HEK293 (cell line): ENCODE measurements around the gene NDUFB1.

Experiments used
- BCL11A ChIP-seq: fragments of 450-650 bp; formaldehyde crosslinking; IDR thresholded peaks from 2 replicates; pipeline ENCODE4 v1.5.1; 2016; ENCODE audit warnings: low read depth, missing biosample characterization, missing genetic modification characterization
- BCL11B ChIP-seq: fragments of 450-650 bp; formaldehyde crosslinking; IDR thresholded peaks from 2 replicates; pipeline ENCODE4 v1.5.1; 2016; ENCODE audit warnings: low read depth, missing biosample characterization, missing genetic modification characterization
- GLIS1 ChIP-seq: fragments of 450-650 bp; formaldehyde crosslinking; IDR thresholded peaks from 2 replicates; pipeline ENCODE4 v1.5.1; 2016; ENCODE audit warnings: missing biosample characterization, missing genetic modification characterization
- GLIS2 ChIP-seq: fragments of 450-650 bp; formaldehyde crosslinking; IDR thresholded peaks from 2 replicates; pipeline ENCODE4 v1.5.1; 2016; ENCODE audit warnings: missing biosample characterization, missing genetic modification characterization
- HOXC10 ChIP-seq: sonication (generic); formaldehyde crosslinking; IDR thresholded peaks from 2 replicates; pipeline ENCODE4 v1.8.1; 2023; ENCODE audit warnings: mild to moderate bottlenecking, missing genetic modification reagents
- IKZF3 ChIP-seq: fragments of 450-650 bp; IDR thresholded peaks from 2 replicates; pipeline ENCODE4 v1.5.0; 2018; ENCODE audit warnings: missing biosample characterization, mild to moderate bottlenecking, missing genetic modification characterization, moderate library complexity
- KLF1 ChIP-seq: fragments of 450-650 bp; formaldehyde crosslinking; IDR thresholded peaks from 2 replicates; pipeline ENCODE4 v1.5.1; 2016; ENCODE audit warnings: missing biosample characterization, missing genetic modification characterization
- KLF10 ChIP-seq: fragments of 450-650 bp; IDR thresholded peaks from 2 replicates; pipeline ENCODE4 v1.5.1; 2018; ENCODE audit warnings: missing biosample characterization, mild to moderate bottlenecking, missing genetic modification characterization
- KLF7 ChIP-seq: fragments of 450-650 bp; formaldehyde crosslinking; IDR thresholded peaks from 2 replicates; pipeline ENCODE4 v1.5.1; 2016; ENCODE audit warnings: missing biosample characterization, missing genetic modification characterization, borderline replicate concordance
- OVOL3 ChIP-seq: fragments of 450-650 bp; formaldehyde crosslinking; IDR thresholded peaks from 2 replicates; pipeline ENCODE4 v1.5.1; 2016; ENCODE audit warnings: missing biosample characterization, missing genetic modification characterization
- SP2 ChIP-seq: fragments of 450-650 bp; formaldehyde crosslinking; IDR thresholded peaks from 2 replicates; pipeline ENCODE4 v1.5.1; 2016; ENCODE audit warnings: missing biosample characterization, missing genetic modification characterization
- WT1 ChIP-seq: fragments of 450-650 bp; formaldehyde crosslinking; IDR thresholded peaks from 2 replicates; pipeline ENCODE4 v1.5.1; 2016; ENCODE audit warnings: missing biosample characterization, missing genetic modification characterization
- ZBTB1 ChIP-seq: fragments of 450-650 bp; formaldehyde crosslinking; IDR thresholded peaks from 2 replicates; pipeline ENCODE4 v1.5.1; 2016; ENCODE audit warnings: missing biosample characterization, missing genetic modification characterization
- ZBTB17 ChIP-seq: fragments of 450-650 bp; formaldehyde crosslinking; IDR thresholded peaks from 2 replicates; pipeline ENCODE4 v1.5.1; 2016; ENCODE audit warnings: missing biosample characterization, missing genetic modification characterization
- ZBTB48 ChIP-seq: fragments of 450-650 bp; formaldehyde crosslinking; IDR thresholded peaks from 2 replicates; pipeline ENCODE4 v1.5.1; 2016; ENCODE audit warnings: missing biosample characterization, missing genetic modification characterization
- ZNF132 ChIP-seq: fragments of 450-650 bp; formaldehyde crosslinking; IDR thresholded peaks from 2 replicates; pipeline ENCODE4 v1.5.1; 2017; ENCODE audit warnings: missing biosample characterization, missing genetic modification characterization, borderline replicate concordance
- ZNF133 ChIP-seq: fragments of 450-650 bp; formaldehyde crosslinking; IDR thresholded peaks from 2 replicates; pipeline ENCODE4 v1.5.1; 2016; ENCODE audit warnings: missing biosample characterization, missing genetic modification characterization
- ZNF157 ChIP-seq: fragments of 450-650 bp; formaldehyde crosslinking; IDR thresholded peaks from 2 replicates; pipeline ENCODE4 v1.5.1; 2016; ENCODE audit warnings: missing biosample characterization, missing genetic modification characterization
- ZNF174 ChIP-seq: fragments of 450-650 bp; formaldehyde crosslinking; IDR thresholded peaks from 2 replicates; pipeline ENCODE4 v1.5.0; 2017; ENCODE audit warnings: missing biosample characterization, mild to moderate bottlenecking, missing genetic modification characterization
- ZNF175 ChIP-seq: fragments of 450-650 bp; formaldehyde crosslinking; IDR thresholded peaks from 2 replicates; pipeline ENCODE4 v1.5.1; 2016; ENCODE audit warnings: missing biosample characterization, missing genetic modification characterization
- ZNF239 ChIP-seq: fragments of 450-650 bp; formaldehyde crosslinking; IDR thresholded peaks from 2 replicates; pipeline ENCODE4 v1.5.1; 2016; ENCODE audit warnings: missing biosample characterization, missing genetic modification characterization
- ZNF24 ChIP-seq: fragments of 450-650 bp; formaldehyde crosslinking; IDR thresholded peaks from 2 replicates; pipeline ENCODE4 v1.5.1; 2016; ENCODE audit warnings: missing biosample characterization, missing genetic modification characterization
- ZNF302 ChIP-seq: fragments of 450-650 bp; formaldehyde crosslinking; IDR thresholded peaks from 2 replicates; pipeline ENCODE4 v1.5.1; 2016; ENCODE audit warnings: missing biosample characterization, missing genetic modification characterization, low read depth
- ZNF366 ChIP-seq: fragments of 450-650 bp; formaldehyde crosslinking; conservative IDR thresholded peaks from 2 replicates; pipeline ENCODE4 v1.5.1; 2016; ENCODE audit warnings: missing biosample characterization, missing genetic modification characterization
- ZNF416 ChIP-seq: fragments of 450-650 bp; formaldehyde crosslinking; IDR thresholded peaks from 2 replicates; pipeline ENCODE4 v1.5.1; 2016; ENCODE audit warnings: missing biosample characterization, missing genetic modification characterization
- ZNF433 ChIP-seq: fragments of 450-650 bp; formaldehyde crosslinking; IDR thresholded peaks from 2 replicates; pipeline ENCODE4 v1.5.1; 2016; ENCODE audit warnings: missing biosample characterization, missing genetic modification characterization, low read depth
- ZNF501 ChIP-seq: fragments of 450-650 bp; formaldehyde crosslinking; IDR thresholded peaks from 2 replicates; pipeline ENCODE4 v1.5.1; 2016; ENCODE audit warnings: missing biosample characterization, missing genetic modification characterization
- ZNF514 ChIP-seq: fragments of 450-650 bp; formaldehyde crosslinking; IDR thresholded peaks from 2 replicates; pipeline ENCODE4 v1.5.1; 2016; ENCODE audit warnings: missing biosample characterization, missing genetic modification characterization
- ZNF555 ChIP-seq: fragments of 450-650 bp; formaldehyde crosslinking; conservative IDR thresholded peaks from 2 replicates; pipeline ENCODE4 v1.5.1; 2017; ENCODE audit warnings: missing biosample characterization, mild to moderate bottlenecking, missing genetic modification characterization, inconsistent platforms
- ZNF558 ChIP-seq: fragments of 450-650 bp; formaldehyde crosslinking; IDR thresholded peaks from 2 replicates; pipeline ENCODE4 v1.5.1; 2016; ENCODE audit warnings: missing biosample characterization, missing genetic modification characterization
- ZNF596 ChIP-seq: fragments of 450-650 bp; IDR thresholded peaks from 2 replicates; pipeline ENCODE4 v1.5.0; 2018; ENCODE audit warnings: missing biosample characterization, mild to moderate bottlenecking, missing genetic modification characterization, moderate library complexity
- ZNF670 ChIP-seq: fragments of 450-650 bp; formaldehyde crosslinking; IDR thresholded peaks from 2 replicates; pipeline ENCODE4 v1.5.1; 2016; ENCODE audit warnings: missing biosample characterization, missing genetic modification characterization, low read depth
- ZNF837 ChIP-seq: fragments of 450-650 bp; formaldehyde crosslinking; IDR thresholded peaks from 2 replicates; pipeline ENCODE4 v1.5.1; 2016; ENCODE audit warnings: missing biosample characterization, missing genetic modification characterization
- ZSCAN16 ChIP-seq: fragments of 450-650 bp; formaldehyde crosslinking; IDR thresholded peaks from 2 replicates; pipeline ENCODE4 v1.5.1; 2016; ENCODE audit warnings: missing biosample characterization, missing genetic modification characterization
- ZXDB ChIP-seq: fragments of 450-650 bp; formaldehyde crosslinking; IDR thresholded peaks from 2 replicates; pipeline ENCODE4 v1.5.1; 2016; ENCODE audit warnings: missing biosample characterization, missing genetic modification characterization
- TF ChIP-seq, protein P1 (sequence below): fragments of 450-650 bp; formaldehyde crosslinking; IDR thresholded peaks from 2 replicates; pipeline ENCODE4 v1.5.1; 2017; ENCODE audit warnings: missing biosample characterization, missing genetic modification characterization
- TF ChIP-seq, protein P2 (sequence below): fragments of 450-650 bp; formaldehyde crosslinking; IDR thresholded peaks from 2 replicates; pipeline ENCODE4 v1.5.1; 2016; ENCODE audit warnings: missing biosample characterization, missing genetic modification characterization
- TF ChIP-seq, protein P3 (sequence below): IDR thresholded peaks from 2 replicates; pipeline ENCODE4 v1.6.1; 2011; ENCODE audit warnings: mild to moderate bottlenecking, low read depth, low read length, borderline replicate concordance
- TF ChIP-seq, protein P4 (sequence below): fragments of 450-650 bp; formaldehyde crosslinking; IDR thresholded peaks from 2 replicates; pipeline ENCODE4 v1.5.1; 2017; ENCODE audit warnings: missing biosample characterization, missing genetic modification characterization

Gene NDUFB1

DNA sequence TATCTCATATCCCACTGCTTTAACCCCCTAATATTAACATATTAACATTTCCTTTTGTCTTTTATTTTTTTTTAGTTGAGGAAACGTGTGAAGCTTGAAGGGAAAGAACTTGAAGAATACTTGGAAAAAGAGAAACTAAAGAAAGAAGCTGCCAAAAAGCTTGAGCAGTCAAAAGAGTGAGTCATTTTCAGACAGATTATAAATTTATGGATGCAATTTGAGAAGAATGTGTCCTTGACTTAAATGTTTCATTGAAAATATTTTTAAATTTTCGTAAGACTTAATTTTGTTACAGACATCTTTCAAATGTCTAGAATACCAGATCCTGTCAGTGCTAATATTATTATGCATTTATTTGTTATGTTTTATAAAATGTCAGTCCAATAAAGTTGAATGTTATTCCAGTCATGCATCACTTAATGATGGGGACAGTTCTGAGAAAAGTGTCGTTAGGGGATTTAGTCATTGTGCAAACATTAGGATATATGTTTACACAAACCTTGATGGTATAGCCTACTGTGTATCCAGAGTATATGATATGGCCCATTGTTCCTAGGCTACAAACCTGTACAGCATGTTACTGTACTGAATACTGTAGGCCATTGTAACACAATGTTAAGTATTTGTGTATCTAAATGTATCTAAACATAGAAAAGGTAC lies 32.9 kb upstream of the NDUFB1 start (continued):
- TF ChIP-seq ZNF157 (tag by site-specific recombination), result no peak
- TF ChIP-seq, protein P1, sequence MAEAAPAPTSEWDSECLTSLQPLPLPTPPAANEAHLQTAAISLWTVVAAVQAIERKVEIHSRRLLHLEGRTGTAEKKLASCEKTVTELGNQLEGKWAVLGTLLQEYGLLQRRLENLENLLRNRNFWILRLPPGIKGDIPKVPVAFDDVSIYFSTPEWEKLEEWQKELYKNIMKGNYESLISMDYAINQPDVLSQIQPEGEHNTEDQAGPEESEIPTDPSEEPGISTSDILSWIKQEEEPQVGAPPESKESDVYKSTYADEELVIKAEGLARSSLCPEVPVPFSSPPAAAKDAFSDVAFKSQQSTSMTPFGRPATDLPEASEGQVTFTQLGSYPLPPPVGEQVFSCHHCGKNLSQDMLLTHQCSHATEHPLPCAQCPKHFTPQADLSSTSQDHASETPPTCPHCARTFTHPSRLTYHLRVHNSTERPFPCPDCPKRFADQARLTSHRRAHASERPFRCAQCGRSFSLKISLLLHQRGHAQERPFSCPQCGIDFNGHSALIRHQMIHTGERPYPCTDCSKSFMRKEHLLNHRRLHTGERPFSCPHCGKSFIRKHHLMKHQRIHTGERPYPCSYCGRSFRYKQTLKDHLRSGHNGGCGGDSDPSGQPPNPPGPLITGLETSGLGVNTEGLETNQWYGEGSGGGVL (tag by site-specific recombination), result no peak
- TF ChIP-seq KLF7 (tag by site-specific recombination), result no peak
- TF ChIP-seq BCL11A (tag by site-specific recombination), result peak; percentile 78
- TF ChIP-seq OVOL3 (tag by site-specific recombination), result no peak
- TF ChIP-seq WT1 (tag by site-specific recombination), result no peak; the same call in 1 of the 2 replicates
- no peak for TF ChIP-seq KLF10 (tag by site-specific recombination)
- TF ChIP-seq ZNF132, result no peak
- TF ChIP-seq, protein P2, sequence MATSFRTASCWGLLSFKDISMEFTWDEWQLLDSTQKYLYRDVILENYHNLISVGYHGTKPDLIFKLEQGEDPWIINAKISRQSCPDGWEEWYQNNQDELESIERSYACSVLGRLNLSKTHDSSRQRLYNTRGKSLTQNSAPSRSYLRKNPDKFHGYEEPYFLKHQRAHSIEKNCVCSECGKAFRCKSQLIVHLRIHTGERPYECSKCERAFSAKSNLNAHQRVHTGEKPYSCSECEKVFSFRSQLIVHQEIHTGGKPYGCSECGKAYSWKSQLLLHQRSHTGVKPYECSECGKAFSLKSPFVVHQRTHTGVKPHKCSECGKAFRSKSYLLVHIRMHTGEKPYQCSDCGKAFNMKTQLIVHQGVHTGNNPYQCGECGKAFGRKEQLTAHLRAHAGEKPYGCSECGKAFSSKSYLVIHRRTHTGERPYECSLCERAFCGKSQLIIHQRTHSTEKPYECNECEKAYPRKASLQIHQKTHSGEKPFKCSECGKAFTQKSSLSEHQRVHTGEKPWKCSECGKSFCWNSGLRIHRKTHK, result no peak
- TF ChIP-seq ZNF302 (tag by site-specific recombination), result no peak
- TF ChIP-seq ZNF596 (tag by site-specific recombination), result no peak
- no peak for TF ChIP-seq ZNF514 (tag by site-specific recombination)
- no peak for TF ChIP-seq IKZF3 (tag by site-specific recombination)
- TF ChIP-seq ZNF24 (tag by site-specific recombination), result peak; percentile 51; the same call in 1 of the 2 replicates
- no peak for TF ChIP-seq ZNF416 (tag by site-specific recombination)
- no peak for TF ChIP-seq ZXDB (tag by site-specific recombination)
- TF ChIP-seq KLF1 (tag by site-specific recombination), result no peak
- TF ChIP-seq ZNF133 (tag by site-specific recombination), result no peak
- TF ChIP-seq ZBTB48 (tag by site-specific recombination), result no peak
- TF ChIP-seq BCL11B (tag by site-specific recombination), result no peak
- no peak for TF ChIP-seq GLIS2 (tag by site-specific recombination)
- no peak for TF ChIP-seq HOXC10 (CRISPR knock-in tag)
- 0 out of 2 replicates have a peak, but pooled peaks have one; percentile 7 for TF ChIP-seq SP2
- TF ChIP-seq ZNF837 (tag by site-specific recombination), result no peak
- no peak for TF ChIP-seq ZNF175 (tag by site-specific recombination)
- TF ChIP-seq, protein P3, sequence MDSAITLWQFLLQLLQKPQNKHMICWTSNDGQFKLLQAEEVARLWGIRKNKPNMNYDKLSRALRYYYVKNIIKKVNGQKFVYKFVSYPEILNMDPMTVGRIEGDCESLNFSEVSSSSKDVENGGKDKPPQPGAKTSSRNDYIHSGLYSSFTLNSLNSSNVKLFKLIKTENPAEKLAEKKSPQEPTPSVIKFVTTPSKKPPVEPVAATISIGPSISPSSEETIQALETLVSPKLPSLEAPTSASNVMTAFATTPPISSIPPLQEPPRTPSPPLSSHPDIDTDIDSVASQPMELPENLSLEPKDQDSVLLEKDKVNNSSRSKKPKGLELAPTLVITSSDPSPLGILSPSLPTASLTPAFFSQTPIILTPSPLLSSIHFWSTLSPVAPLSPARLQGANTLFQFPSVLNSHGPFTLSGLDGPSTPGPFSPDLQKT, result no peak
- no peak for TF ChIP-seq GLIS1 (tag by site-specific recombination)
- TF ChIP-seq ZBTB1 (tag by site-specific recombination), result no peak
- no peak for TF ChIP-seq ZNF501
- no peak for TF ChIP-seq ZSCAN16 (tag by site-specific recombination)
- no peak for TF ChIP-seq ZNF239 (tag by site-specific recombination)
- TF ChIP-seq ZNF366 (tag by site-specific recombination), result peak; percentile 69
- no peak for TF ChIP-seq ZNF174
- no peak for TF ChIP-seq ZNF555 (tag by site-specific recombination)
- no peak for TF ChIP-seq ZNF433 (tag by site-specific recombination)
- TF ChIP-seq, protein P4, sequence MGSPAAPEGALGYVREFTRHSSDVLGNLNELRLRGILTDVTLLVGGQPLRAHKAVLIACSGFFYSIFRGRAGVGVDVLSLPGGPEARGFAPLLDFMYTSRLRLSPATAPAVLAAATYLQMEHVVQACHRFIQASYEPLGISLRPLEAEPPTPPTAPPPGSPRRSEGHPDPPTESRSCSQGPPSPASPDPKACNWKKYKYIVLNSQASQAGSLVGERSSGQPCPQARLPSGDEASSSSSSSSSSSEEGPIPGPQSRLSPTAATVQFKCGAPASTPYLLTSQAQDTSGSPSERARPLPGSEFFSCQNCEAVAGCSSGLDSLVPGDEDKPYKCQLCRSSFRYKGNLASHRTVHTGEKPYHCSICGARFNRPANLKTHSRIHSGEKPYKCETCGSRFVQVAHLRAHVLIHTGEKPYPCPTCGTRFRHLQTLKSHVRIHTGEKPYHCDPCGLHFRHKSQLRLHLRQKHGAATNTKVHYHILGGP (tag by site-specific recombination), result no peak
- no peak for TF ChIP-seq ZNF558
- TF ChIP-seq ZBTB17 (tag by site-specific recombination), result no peak; the same call in 1 of the 2 replicates
- no peak for TF ChIP-seq ZNF670 (tag by site-specific recombination)
